ENCODE results near the gene NPAS3.

NPAS3 gene

DNA sequence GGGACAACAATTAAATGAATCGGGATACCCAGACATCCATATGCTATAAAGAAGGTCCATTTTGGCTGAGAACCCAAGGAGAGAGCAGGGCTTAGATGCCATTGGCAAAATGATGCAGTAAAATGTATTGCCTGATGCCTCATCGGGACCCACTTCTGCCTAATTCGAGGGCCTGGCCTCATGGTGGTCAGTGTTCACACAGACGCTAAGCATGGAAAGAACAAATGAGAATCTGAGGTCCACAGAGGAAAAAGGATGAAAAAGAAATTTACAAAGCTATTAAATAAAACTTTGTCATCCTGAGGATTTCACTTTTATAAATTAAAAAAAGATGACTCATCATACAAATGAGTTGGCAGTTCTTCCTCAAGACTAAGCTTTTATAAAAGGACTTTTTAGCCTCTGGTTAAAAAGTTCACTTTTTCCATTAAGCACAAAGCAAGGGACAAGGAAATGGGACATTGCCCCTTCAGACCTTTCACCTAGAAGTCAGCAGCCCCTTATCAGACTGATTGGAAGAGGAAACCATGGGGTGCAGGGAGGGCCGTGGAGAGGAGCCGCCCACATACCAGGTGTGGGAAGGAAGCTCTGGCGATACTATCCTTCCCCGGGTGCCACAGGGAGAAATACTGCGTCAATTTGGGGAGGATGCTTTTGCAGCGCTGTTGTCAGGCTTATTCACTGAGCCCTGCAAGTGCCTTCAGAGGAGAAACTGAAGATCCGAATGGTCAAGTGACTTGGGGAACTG, 836.2 kb downstream of the NPAS3 start:
- no peak for DNase-seq

- no peak for DNase-seq
Observed at GRCh38 chr14:33776871-33777270, 838.2 kb downstream of the NPAS3 start.

DNA sequence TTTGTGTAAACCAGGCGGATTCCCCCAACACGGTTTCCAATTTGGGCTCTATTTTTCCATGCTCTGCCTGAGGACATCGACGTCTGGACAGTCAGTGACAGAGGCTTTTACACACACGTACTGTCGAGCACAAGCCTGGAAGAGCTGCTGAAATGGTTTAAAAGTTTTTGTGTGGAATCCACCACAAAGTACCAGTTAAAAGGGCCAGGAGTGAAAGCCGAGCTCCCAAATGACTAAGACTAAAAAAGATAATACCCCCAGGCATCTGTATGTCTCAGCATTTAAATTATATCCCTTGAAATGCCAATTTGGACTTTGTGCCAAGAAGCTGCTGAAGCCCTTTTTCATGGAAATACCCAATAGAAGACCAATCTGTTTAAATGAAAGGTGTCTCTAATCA, 839.0 kb downstream of the NPAS3 start:
- no peak for DNase-seq

- no peak for DNase-seq
Observed at GRCh38 chr14:33780035-33780434, 841.4 kb downstream of the NPAS3 start.

- no peak for DNase-seq
Observed at GRCh38 chr14:33781236-33781635, 842.6 kb downstream of the NPAS3 start.

DNA sequence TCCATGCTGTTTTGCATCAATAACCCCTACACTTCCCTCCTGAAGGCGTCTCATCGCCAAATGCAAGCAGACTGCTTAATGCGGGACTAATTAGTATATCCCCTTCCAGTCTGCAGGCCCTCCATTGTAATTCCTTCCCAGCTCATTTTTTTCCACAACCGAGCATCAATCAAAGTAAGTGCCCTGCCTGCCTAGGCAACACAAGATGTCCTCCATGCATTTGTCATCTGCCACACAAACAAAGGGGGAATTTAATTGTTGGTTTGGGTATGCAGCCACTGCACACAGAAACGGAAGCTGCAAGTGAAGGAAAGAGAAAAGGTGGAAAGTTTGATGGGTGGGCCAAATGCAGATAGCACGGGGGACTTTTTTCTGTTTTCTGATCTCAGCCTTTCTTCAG, 844.2 kb downstream of the NPAS3 start:
- DNase-seq = no peak

DNA sequence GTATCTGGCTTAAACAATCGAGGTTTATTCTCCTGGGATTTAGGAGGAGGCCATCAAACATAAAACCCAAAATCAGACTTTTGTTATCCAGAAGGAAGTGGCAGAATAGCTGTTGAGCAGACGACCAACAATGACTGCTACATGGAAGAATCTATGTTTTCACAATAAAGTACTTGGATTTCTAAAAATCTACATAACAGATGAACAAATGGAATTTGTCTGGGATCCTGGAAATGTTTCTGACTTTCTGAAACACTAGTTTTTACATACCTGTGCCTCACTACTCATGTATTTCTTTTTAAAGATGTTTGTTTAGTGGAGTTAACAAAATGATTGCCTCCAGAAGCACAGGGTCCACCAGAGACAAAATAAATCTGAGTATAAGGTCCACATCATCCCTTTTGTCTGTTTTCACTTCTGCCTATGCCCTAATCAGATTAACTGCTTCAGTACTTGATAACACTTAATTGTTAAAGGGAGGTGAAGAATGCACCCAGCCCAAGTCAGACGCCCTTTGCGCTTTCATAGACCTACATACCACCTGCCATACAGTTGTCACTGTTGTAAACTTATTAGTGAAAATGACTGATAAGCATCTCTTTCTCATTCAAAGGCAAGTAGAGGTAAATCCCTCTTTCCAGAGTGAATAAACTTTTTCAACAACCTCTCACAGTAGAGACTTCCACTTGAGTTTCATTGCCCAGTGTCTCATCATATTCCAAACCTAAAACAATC, 847.6 kb downstream of the NPAS3 start:
- no peak for DNase-seq

GRCh38 chr14:33788161-33788560, 849.5 kb downstream of the NPAS3 start:
- DNase-seq = no peak

DNA sequence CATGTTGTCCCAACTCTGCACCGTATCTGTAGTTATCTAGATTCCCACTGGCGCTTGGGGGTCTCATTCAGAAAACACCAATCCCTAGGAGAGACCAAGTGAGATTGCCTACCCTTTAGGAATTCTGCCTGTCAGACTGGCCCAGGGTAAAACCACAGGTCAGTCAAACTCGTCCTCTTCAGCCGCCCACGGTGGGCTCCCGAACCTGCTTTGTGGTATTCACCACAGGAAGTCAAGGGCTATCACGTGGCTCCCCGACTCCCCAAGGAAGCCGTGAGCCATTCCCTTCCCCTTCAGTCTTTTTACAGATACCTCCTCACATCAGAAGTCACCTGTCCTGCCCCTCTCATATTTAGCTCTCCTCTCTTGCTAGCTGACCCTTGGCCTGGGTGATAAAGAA, 852.3 kb downstream of the NPAS3 start:
- DNase-seq = no peak

DNA sequence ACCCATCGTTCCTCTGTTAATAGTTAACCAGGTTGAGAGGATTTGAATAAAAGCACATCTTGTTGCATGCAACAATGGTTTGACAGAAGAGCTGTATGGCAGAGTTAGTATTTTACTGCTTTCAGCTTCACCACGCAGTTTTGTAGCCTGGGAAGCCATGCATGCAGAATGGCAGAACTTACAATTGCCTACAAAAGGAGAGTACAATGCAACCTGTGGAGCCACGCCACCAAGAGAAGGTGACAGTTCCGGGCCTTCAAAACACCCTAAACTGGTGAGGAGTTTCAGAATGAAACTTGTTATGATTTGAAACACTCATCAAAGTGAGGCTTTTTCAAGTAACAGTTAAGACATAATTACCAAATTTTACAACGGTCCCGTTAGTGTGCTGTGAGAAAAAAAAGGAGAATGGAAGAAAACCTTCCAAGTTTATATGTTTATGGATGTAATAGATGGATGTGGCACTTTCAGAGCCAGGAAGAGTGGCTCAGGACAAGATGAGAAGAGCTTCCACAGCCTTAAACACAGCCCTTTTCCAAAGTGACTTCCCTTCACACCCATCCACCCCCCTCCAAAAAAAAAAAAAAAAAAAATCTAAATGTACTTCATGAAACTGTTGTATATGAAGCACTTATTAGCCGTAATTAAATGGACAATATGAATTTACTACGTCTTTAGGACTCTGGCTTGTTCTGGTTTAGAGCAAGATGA, 853.5 kb downstream of the NPAS3 start:
- no peak for DNase-seq

DNA sequence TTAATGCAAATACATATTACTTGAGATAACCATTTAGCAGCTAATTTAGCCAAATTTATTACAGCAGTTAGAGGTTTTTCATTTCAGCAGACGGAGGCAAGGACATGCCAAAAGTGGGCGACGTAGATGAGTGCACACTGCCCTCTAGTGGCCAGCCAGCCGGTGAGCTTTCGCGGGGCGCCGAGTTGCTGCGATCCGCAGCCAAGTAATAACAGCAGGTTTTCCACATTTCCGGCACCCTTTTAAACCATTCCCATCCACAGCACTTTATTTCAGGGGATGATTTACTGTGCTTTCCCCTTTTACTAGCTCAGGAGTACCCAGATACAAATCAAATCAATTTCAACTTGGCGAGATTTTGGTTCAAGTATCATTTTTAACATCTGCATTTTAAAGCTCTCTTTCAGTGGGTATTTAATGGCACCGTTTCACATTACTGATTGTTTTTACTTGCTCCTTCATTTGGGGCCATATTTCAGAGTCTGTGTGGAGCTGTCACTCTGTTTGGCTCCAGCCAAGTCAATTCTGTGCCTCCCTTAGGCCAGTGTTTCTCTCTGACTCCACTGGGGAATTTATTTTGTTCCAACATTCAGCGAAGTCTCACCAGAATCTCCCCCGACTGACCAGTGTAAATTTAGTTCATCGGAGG, 854.2 kb downstream of the NPAS3 start:
- peak; percentile 74 for DNase-seq

- no peak for DNase-seq
Observed at GRCh38 chr14:33793398-33794110, 854.9 kb downstream of the NPAS3 start.

- no peak for DNase-seq
Observed at GRCh38 chr14:33794791-33795305, 856.2 kb downstream of the NPAS3 start.

- DNase-seq = no peak
Observed at GRCh38 chr14:33796356-33796755, 857.7 kb downstream of the NPAS3 start.

DNA sequence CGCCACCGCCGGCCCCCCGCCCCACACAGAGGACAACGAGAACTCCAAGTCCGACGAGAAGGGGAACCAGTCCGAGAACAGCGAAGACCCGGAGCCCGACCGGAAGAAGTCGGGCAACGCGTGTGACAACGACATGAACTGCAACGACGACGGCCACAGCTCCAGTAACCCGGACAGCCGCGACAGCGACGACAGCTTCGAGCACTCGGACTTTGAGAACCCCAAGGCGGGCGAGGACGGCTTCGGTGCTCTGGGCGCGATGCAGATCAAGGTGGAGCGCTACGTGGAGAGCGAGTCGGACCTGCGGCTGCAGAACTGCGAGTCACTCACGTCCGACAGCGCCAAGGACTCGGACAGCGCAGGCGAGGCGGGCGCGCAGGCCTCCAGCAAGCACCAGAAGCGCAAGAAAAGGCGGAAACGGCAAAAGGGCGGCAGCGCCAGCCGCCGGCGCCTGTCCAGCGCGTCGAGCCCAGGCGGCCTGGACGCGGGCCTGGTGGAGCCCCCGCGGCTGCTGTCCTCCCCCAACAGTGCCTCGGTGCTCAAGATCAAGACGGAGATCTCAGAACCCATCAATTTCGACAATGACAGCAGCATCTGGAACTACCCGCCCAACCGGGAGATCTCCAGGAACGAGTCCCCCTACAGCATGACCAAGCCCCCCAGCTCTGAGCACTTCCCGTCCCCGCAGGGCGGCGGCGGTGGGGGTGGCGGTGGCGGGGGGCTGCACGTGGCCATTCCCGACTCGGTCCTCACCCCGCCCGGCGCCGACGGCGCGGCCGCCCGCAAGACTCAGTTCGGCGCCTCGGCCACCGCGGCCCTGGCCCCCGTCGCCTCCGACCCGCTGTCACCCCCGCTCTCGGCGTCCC, 861.3 kb downstream of the NPAS3 start:
- DNase-seq = no peak

GRCh38 chr14:33800735-33801163, 862.1 kb downstream of the NPAS3 start:
- DNase-seq = no peak

- DNase-seq = no peak
Observed at GRCh38 chr14:33802737-33803136, 864.1 kb downstream of the NPAS3 start.

DNA sequence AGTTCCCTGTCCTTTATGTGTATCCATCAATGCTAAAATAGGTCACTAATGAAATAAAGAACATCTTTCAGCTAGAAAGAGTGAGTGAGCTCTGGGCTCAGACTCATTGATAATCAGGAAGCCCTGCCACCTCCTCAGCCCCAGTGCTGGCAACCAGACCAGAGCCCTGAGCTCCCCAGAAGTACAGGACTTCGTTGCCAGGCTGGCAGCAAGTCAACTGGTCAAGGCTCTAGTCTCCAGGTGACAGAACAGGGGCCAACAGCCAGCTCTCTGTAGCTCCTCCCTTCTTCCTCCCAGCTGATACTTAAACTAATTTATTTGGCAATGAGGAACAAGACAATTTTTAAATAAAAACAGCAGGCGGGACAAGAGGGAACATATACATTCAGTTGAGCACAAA, 866.9 kb downstream of the NPAS3 start:
- DNase-seq = no peak

DNA sequence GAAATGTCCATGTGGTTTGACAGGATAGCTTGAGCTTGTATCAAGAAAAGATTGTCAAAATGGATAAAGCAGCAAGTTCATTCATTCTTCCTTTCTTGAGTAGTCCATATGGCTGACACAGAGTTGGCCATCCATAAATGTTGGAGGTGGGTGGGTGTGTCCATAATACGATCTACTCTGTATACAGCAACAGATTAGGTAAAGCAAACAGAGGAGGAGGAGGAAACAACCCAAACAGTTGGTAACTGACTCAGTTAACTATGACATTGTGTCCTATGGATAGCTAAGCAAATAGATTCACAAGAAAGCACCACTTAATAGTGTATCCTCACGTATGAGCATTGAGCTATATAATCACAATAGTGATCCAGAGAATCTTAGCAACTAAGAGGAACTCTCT, 868.2 kb downstream of the NPAS3 start:
- DNase-seq = no peak

DNA sequence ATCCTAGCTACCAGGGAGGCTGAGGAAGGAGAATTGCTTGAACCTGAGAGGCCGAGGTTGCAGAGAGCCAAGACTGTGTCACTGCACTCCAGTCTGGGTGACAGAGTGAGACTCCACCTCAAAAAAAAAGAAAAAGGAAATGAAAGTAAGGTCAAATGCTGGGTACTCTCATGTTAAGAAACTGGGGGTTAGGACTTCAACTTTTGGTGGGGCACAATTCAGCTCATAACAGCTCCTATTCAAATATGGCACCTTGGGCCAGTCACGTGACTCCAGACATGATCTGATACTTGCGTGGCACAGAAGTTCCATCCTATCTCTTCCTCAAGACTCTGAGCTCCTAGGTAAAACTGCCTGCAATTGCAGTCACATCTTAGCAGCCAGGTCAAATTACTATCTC, 869.5 kb downstream of the NPAS3 start:
- no peak for DNase-seq

GRCh38 chr14:33809396-33809981, 870.8 kb downstream of the NPAS3 start:
- no peak for DNase-seq

All from T1000 (cell line).